ENCODE results near the gene HEATR9. TPM values are rescaled to one million over a fixed set of nuclear protein-coding genes. Genes with fewer than 3 reads are reported as not detected.
A peak's percentile ranks its signal among the peaks of the same experiment; 100 is the strongest.

The HEATR9 gene
- total and polyA plus RNA-seq, 9 donors, result 0.09 to 0.17 (median 0.10) TPM; not detected in 6

DNA sequence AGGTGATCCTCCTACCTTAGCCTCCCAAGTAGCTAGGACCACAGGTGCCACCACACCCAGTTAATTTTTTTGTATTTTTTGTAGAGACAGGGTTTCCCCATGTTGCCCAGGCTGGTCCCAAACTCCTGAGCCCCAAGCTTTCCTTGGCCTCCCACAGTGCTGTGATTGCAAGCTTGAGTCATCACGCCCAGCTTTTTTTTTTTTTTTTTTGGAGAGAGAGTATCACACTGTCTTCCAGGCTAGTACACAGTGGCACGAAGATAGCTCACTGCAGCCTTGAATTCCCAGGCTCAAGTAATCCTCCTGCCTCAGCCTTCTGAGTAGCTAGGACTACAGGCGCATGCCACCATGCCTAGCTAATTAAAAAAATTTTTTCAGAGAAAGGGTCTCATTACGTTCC lies 27.2 kb downstream of the HEATR9 start:
- H3K27ac ChIP-seq (ENCODE audit: low read length), result no peak overlapping the region
- H3K27me3 ChIP-seq (ENCODE audit: control insufficient read depth, insufficient read depth, low read length), result no peaks in the 10 kb centered on the region
- WGBS (ENCODE audit: insufficient coverage), result 90% methylated on average over 3 of the region's 4 CpGs
- H3K36me3 ChIP-seq (ENCODE audit: control insufficient read depth, insufficient read depth, low read length), result peaks cover 72% of the 10 kb centered on the region
- H3K4me1 ChIP-seq (ENCODE audit: control insufficient read depth, insufficient read depth, low read length), result no peaks in the 10 kb centered on the region
- H3K4me3 ChIP-seq (ENCODE audit: low read length), result no peak overlapping the region
- H3K9me3 ChIP-seq (replicated peaks; ENCODE audit: control insufficient read depth, low read depth, low read length), result no peaks in the 10 kb centered on the region
- no peak for DNase-seq

DNA sequence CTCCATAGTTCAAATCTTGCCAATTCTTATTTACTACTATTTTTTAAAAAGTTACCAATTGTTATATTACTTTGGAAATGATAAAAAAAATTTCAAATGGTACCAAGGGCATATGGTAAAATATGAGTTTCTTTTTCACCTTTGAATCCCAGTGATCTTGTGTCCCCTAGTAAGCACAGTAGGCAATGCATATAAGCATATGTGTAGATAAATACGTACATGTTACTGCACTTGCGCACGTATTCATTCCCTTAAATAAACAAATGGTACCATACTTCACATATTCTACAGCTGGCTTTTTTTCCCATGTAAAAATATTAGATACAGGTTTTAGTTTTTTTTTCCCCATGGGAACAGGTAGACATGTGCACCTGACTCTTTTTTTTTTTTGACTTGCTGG lies 27.6 kb downstream of the HEATR9 start:
- Histone ChIP-seq H3K27ac (ENCODE audit: low read length) (no peak overlapping the region), H3K4me1 (ENCODE audit: control insufficient read depth, insufficient read depth, low read length) (no peaks in the 10 kb centered on the region), H3K9me3 (replicated peaks; ENCODE audit: control insufficient read depth, low read depth, low read length) (no peaks in the 10 kb centered on the region), H3K36me3 (ENCODE audit: control insufficient read depth, insufficient read depth, low read length) (peaks cover 72% of the 10 kb centered on the region), H3K27me3 (ENCODE audit: control insufficient read depth, insufficient read depth, low read length) (no peaks in the 10 kb centered on the region), H3K4me3 (ENCODE audit: low read length) (no peak overlapping the region)
- WGBS (ENCODE audit: insufficient coverage), result no CpG with 5 or more reads among the region's 3 CpGs
- no peak for DNase-seq

- Histone ChIP-seq H3K4me3 (ENCODE audit: low read length) (no peak overlapping the region), H3K27ac (ENCODE audit: low read length) (no peak overlapping the region), H3K27me3 (ENCODE audit: control insufficient read depth, insufficient read depth, low read length) (no peaks in the 10 kb centered on the region), H3K4me1 (ENCODE audit: control insufficient read depth, insufficient read depth, low read length) (no peaks in the 10 kb centered on the region), H3K9me3 (replicated peaks; ENCODE audit: control insufficient read depth, low read depth, low read length) (no peaks in the 10 kb centered on the region), H3K36me3 (ENCODE audit: control insufficient read depth, insufficient read depth, low read length) (peaks cover 28% of the 10 kb centered on the region)
- no CpG with 5 or more reads among the region's 1 CpG for WGBS (ENCODE audit: insufficient coverage)
- DNase-seq, result no peak
Observed at GRCh38 chr17:35825206-35825605, 43.5 kb downstream of the HEATR9 start.

GRCh38 chr17:35821308-35821707 lies 47.4 kb downstream of the HEATR9 start:
- H3K9me3 ChIP-seq (replicated peaks; ENCODE audit: control insufficient read depth, low read depth, low read length), result no peaks in the 10 kb centered on the region
- no peak overlapping the region for H3K4me3 ChIP-seq (ENCODE audit: low read length)
- no peaks in the 10 kb centered on the region for H3K4me1 ChIP-seq (ENCODE audit: control insufficient read depth, insufficient read depth, low read length)
- H3K36me3 ChIP-seq (ENCODE audit: control insufficient read depth, insufficient read depth, low read length), result peaks cover 26% of the 10 kb centered on the region
- H3K27me3 ChIP-seq (ENCODE audit: control insufficient read depth, insufficient read depth, low read length), result no peaks in the 10 kb centered on the region
- no peak overlapping the region for H3K27ac ChIP-seq (ENCODE audit: low read length)
- DNase-seq, result no peak
- WGBS (ENCODE audit: insufficient coverage), result no CpG with 5 or more reads among the region's 2 CpGs

DNA sequence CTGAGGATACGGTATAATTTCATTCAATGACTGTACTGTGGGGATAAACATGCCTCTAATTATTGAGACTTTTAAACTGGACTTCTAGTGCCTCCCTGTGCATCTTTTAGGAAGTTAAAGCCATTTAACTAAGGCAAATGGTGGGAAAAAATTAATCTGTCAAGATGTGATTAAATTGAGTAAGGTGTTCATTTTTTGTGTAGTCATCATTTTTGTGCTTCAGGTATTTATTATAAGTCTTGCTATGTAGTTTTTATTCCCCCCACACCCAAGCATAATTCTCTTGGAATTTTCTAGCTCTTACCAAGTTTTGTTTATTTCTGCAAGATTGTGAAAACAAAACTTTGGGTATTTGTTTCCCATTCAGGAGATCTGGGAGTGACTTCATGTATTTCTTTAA lies 49.2 kb downstream of the HEATR9 start:
- Histone ChIP-seq H3K9me3 (replicated peaks; ENCODE audit: control insufficient read depth, low read depth, low read length) (no peaks in the 10 kb centered on the region), H3K27me3 (ENCODE audit: control insufficient read depth, insufficient read depth, low read length) (no peaks in the 10 kb centered on the region), H3K27ac (ENCODE audit: low read length) (no peak overlapping the region), H3K4me3 (ENCODE audit: low read length) (no peak overlapping the region), H3K36me3 (ENCODE audit: control insufficient read depth, insufficient read depth, low read length) (peaks cover 21% of the 10 kb centered on the region), H3K4me1 (ENCODE audit: control insufficient read depth, insufficient read depth, low read length) (no peaks in the 10 kb centered on the region)
- no CpG with 5 or more reads among the region's 1 CpG for WGBS (ENCODE audit: insufficient coverage)
- no peak for DNase-seq

DNA sequence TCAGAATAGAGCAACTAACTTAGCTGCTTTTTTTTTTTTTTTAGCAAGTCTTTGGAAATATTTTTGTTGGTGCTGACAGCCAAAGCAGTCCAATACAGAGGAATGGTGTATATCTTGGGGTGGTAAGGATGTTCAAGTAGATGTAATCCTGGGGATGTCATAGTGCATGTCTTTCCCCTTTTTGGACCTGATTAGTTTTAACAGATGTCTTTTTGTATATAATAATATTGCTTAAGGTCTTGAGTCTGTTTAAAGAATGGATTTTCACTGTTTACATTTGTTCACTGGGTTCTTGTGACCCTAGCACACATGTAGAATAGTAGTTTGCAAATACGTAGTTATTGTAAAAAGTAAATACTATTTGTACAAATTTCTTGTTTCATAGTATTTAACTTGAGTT lies 51.5 kb downstream of the HEATR9 start:
- H3K36me3 ChIP-seq (ENCODE audit: control insufficient read depth, insufficient read depth, low read length), result peaks cover 21% of the 10 kb centered on the region
- no peak for DNase-seq
- H3K27ac ChIP-seq (ENCODE audit: low read length), result no peak overlapping the region
- H3K4me3 ChIP-seq (ENCODE audit: low read length), result no peak overlapping the region
- no peaks in the 10 kb centered on the region for H3K4me1 ChIP-seq (ENCODE audit: control insufficient read depth, insufficient read depth, low read length)
- no peaks in the 10 kb centered on the region for H3K9me3 ChIP-seq (replicated peaks; ENCODE audit: control insufficient read depth, low read depth, low read length)
- no peaks in the 10 kb centered on the region for H3K27me3 ChIP-seq (ENCODE audit: control insufficient read depth, insufficient read depth, low read length)
- no CpG with 5 or more reads among the region's 1 CpG for WGBS (ENCODE audit: insufficient coverage)

- Histone ChIP-seq H3K4me3 (ENCODE audit: low read length) (no peak overlapping the region), H3K36me3 (ENCODE audit: control insufficient read depth, insufficient read depth, low read length) (peaks cover 24% of the 10 kb centered on the region), H3K27ac (ENCODE audit: low read length) (no peak overlapping the region), H3K27me3 (ENCODE audit: control insufficient read depth, insufficient read depth, low read length) (no peaks in the 10 kb centered on the region), H3K9me3 (replicated peaks; ENCODE audit: control insufficient read depth, low read depth, low read length) (no peaks in the 10 kb centered on the region), H3K4me1 (ENCODE audit: control insufficient read depth, insufficient read depth, low read length) (no peaks in the 10 kb centered on the region)
- WGBS (ENCODE audit: insufficient coverage), result 81% methylated on average over 5 of the region's 5 CpGs
- DNase-seq, result no peak
Observed at GRCh38 chr17:35816723-35817122, 52.0 kb downstream of the HEATR9 start.

DNA sequence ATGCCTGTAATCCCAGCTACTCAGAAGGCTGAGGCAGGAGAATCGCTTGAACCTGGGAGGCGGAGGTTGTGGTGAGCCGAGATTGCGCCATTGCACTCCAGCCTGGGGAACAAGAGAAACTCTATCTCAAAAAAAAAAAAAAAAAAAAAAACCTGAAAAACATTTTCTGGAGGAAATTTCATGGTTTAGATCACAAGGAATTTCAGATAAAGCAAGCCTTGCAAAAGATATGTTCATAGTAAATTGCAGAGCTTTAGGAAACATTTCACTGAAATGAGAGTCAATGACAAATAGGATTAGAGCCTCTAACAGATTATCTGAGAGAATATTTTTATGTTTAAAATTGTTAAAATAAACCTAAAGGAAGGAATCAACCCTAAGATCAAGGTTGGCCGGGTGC lies 56.2 kb downstream of the HEATR9 start:
- Histone ChIP-seq H3K4me1 (ENCODE audit: control insufficient read depth, insufficient read depth, low read length) (peaks cover 13% of the 10 kb centered on the region), H3K4me3 (ENCODE audit: low read length) (no peak overlapping the region), H3K27ac (ENCODE audit: low read length) (no peak overlapping the region), H3K36me3 (ENCODE audit: control insufficient read depth, insufficient read depth, low read length) (peaks cover 13% of the 10 kb centered on the region), H3K9me3 (replicated peaks; ENCODE audit: control insufficient read depth, low read depth, low read length) (no peaks in the 10 kb centered on the region), H3K27me3 (ENCODE audit: control insufficient read depth, insufficient read depth, low read length) (no peaks in the 10 kb centered on the region)
- no CpG with 5 or more reads among the region's 5 CpGs for WGBS (ENCODE audit: insufficient coverage)
- DNase-seq, result no peak

- no peaks in the 10 kb centered on the region for H3K9me3 ChIP-seq (replicated peaks; ENCODE audit: control insufficient read depth, low read depth, low read length)
- no peak overlapping the region for H3K27ac ChIP-seq (ENCODE audit: low read length)
- no peaks in the 10 kb centered on the region for H3K27me3 ChIP-seq (ENCODE audit: control insufficient read depth, insufficient read depth, low read length)
- no peak overlapping the region for H3K4me3 ChIP-seq (ENCODE audit: low read length)
- WGBS (ENCODE audit: insufficient coverage), result 59% methylated on average over 2 of the region's 6 CpGs
- peaks cover 13% of the 10 kb centered on the region for H3K4me1 ChIP-seq (ENCODE audit: control insufficient read depth, insufficient read depth, low read length)
- DNase-seq, result no peak
- peaks cover 11% of the 10 kb centered on the region for H3K36me3 ChIP-seq (ENCODE audit: control insufficient read depth, insufficient read depth, low read length)
Observed at GRCh38 chr17:35811759-35812158, 56.9 kb downstream of the HEATR9 start.

DNA sequence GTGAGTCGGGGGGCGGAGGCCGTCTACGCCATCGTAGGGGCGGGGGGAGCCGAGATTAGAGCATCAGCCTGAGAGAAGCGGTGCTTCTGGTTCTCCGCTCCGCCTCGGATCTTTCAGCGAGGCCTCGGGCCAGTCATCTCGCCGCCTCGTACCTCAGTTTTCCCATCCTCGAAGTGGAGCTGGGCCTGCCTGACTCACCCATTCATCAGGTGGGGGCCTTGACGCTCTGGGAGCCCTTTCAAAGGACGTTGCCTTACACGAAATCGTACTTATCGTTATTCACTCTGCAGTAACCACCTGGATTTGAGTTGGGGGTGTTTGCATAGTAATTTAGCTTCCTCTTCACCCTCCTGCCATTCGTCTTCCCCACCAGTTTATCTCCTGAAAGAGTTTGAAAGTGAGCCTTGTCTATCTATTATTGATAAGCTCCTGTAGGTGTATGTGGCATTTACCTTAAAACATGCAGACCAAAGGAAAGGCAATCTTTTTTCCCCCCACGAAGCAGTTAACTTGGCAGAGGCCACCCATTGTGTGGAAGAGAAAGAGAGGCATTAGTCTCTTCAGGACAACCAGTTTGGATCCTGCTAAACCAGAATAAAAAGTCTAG lies 58.7 kb downstream of the HEATR9 start:
- H3K36me3 ChIP-seq (ENCODE audit: control insufficient read depth, insufficient read depth, low read length), result peaks cover 7% of the 10 kb centered on the region
- peak overlapping the region; percentile 99 for H3K27ac ChIP-seq (ENCODE audit: low read length)
- peaks cover 14% of the 10 kb centered on the region for H3K4me1 ChIP-seq (ENCODE audit: control insufficient read depth, insufficient read depth, low read length)
- no peaks in the 10 kb centered on the region for H3K9me3 ChIP-seq (replicated peaks; ENCODE audit: control insufficient read depth, low read depth, low read length)
- no peaks in the 10 kb centered on the region for H3K27me3 ChIP-seq (ENCODE audit: control insufficient read depth, insufficient read depth, low read length)
- peak overlapping the region; percentile 98 for H3K4me3 ChIP-seq (ENCODE audit: low read length)
- WGBS (ENCODE audit: insufficient coverage), result 0% methylated on average over 9 of the region's 24 CpGs
- DNase-seq, result no peak

All from muscle of leg (tissue), 11 donors.